ENCODE measurements around the gene PXDN.

DNA sequence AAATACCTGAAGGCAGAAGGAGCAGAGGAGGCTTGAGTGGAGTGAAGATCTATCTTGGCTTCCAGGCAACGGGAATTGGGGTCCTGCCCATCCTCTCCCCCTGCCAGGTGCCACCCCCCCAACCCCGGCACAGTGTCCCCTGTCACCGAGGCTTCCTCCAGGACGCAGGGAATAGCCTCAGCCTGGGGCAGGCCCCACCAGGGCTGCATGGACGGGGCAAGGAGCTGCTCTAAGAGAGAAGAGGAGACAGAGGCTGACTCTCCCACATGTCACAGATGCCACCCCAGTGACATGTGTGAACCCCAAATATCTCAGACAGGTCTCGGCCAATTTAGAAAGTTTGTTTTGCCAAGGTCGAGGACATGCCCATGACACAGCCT lies 42.1 kb downstream of the PXDN start:
- TF ChIP-seq CTCF (IDR thresholded peaks at IDR 0.05; ENCODE audit: borderline replicate concordance, extremely low read depth, low read length, poor library complexity, severe bottlenecking) (no peak), EZH2 (IDR thresholded peaks at IDR 0.05; ENCODE audit: borderline replicate concordance, low read depth, low read length, severe bottlenecking) (no peak)
